Tibial artery (tissue), 4 donors: ENCODE measurements around the gene ACE.

ENCODE experiments used
- DNase-seq, 2 donors: peaks; one replicate each; pipeline ENCODE4 v3.0.0-alpha.2; 2019
- H3K27ac ChIP-seq, 2 donors: fragments of 200-600 bp; sonication (generic) in 1 of 2; 1 replicate in 1 of 2; 2 replicates in 1 of 2; pipeline ENCODE4 v1.5.1; 2018 to 2019; ENCODE audit warnings: mild to moderate bottlenecking in 1 of 2
- H3K27me3 ChIP-seq, 2 donors: fragments of 200-600 bp; sonication (generic) in 1 of 2; one replicate each; pipeline versions ENCODE4 v1.5.1 to v1.6.0; 2016 to 2019
- H3K36me3 ChIP-seq, 3 donors: fragments of 200-600 bp; sonication (generic) in 2 of 3; one replicate each; pipeline ENCODE4 v1.5.1; 2016 to 2019; ENCODE audit warnings: mild to moderate bottlenecking in 2 of 3
- H3K4me1 ChIP-seq, 4 donors: fragments of 200-600 bp; sonication (generic) in 2 of 4; 1 replicate in 3 of 4; 2 replicates in 1 of 4; pipeline ENCODE4 v1.5.1; 2016 to 2019
- H3K4me3 ChIP-seq, 2 donors: fragments of 200-600 bp; sonication (generic) in 1 of 2; 1 replicate in 1 of 2; 2 replicates in 1 of 2; pipeline ENCODE4 v1.5.1; 2018 to 2019; ENCODE audit warnings: mild to moderate bottlenecking in 2 of 2
- H3K9me3 ChIP-seq, 3 donors: fragments of 200-600 bp; sonication (generic) in 1 of 3; one replicate each; pipeline ENCODE4 v1.5.1; 2016 to 2019
- intact Hi-C: fragments of 100-400 bp; cut with DNase I; formaldehyde crosslinking; loops from one replicate; pipeline ENCODE4 v1.15.0; 2023; ENCODE audit warnings: low total_unique reads
- TF ChIP-seq, protein P1 (sequence below), 2 experiments: fragments of 200-600 bp in 1 of 2; fragments of 450-650 bp in 1 of 2; IDR thresholded peaks; one replicate each; pipeline ENCODE4 v1.5.1; 2017 to 2019; ENCODE audit warnings: antibody characterized with exemption in 2 of 2, mild to moderate bottlenecking in 1 of 2, moderate library complexity in 1 of 2

The ACE gene

DNA sequence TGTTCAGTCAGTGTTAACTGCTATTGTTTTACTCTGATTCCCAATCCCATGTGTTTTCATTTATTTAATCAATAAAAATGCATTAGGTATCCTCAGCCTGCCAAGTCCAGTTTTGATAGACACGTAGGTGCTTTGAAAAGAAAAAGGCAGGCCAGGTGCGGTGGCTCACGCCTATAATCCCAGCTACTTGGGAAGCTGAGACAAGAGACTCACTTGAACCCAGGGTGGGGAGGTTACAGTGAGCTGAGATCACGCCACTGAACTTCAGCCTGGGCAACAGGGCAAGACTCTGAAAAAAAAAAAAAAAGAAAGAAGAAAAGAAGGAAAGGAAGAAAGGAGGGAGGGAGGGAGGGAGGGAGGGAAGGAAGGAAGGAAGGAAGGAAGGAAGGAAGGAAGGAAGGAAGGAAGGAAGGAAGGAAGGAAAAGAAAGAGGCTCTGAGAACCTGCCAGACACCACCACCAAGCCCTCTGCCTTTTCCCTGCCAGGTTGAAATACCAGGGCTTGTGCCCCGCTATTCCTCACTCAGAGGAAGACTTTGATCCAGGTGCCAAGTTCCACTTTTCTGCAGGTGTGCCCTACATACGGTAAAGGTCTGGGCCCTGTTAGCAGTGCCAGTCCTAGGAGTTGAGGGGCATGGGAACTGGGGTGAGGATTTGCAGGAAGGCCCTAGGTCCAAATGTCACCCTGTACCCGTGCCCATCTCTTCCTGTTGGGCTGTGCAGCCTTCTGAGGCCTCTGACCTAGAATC is 36.2 kb downstream of the ACE start:
- H3K9me3 ChIP-seq = no peaks in the 10 kb centered on the region
- no peak for DNase-seq
- H3K4me3 ChIP-seq = no peak overlapping the region
- no peaks in the 10 kb centered on the region for H3K36me3 ChIP-seq
- intact Hi-C loops = no loop called here
- TF ChIP-seq, protein P1, sequence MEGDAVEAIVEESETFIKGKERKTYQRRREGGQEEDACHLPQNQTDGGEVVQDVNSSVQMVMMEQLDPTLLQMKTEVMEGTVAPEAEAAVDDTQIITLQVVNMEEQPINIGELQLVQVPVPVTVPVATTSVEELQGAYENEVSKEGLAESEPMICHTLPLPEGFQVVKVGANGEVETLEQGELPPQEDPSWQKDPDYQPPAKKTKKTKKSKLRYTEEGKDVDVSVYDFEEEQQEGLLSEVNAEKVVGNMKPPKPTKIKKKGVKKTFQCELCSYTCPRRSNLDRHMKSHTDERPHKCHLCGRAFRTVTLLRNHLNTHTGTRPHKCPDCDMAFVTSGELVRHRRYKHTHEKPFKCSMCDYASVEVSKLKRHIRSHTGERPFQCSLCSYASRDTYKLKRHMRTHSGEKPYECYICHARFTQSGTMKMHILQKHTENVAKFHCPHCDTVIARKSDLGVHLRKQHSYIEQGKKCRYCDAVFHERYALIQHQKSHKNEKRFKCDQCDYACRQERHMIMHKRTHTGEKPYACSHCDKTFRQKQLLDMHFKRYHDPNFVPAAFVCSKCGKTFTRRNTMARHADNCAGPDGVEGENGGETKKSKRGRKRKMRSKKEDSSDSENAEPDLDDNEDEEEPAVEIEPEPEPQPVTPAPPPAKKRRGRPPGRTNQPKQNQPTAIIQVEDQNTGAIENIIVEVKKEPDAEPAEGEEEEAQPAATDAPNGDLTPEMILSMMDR (IDR thresholded peaks at IDR 0.05) = no peak
- H3K4me1 ChIP-seq = no peaks in the 10 kb centered on the region
- H3K27me3 ChIP-seq = peaks cover 0 to 14% of the 10 kb centered on the region in 2 donors
- no peak overlapping the region for H3K27ac ChIP-seq

DNA sequence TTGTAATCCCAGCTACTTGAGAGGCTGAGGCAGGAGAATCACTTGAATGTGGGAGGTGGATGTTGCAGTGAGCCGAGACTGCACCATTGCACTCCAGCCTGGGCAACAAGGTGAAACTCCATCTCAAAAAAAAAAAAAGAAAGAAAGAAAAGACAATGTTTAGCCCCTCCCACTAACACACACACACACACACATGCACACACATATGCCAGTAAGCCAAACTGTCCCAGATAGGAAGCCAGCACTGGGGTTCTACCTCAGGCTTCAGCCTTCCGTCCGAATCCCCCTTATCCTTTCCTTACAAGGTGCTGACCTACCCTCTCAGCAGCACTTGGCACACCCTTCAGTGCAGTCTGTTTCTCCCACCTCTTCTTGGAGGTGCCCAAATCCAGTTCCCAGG is 37.6 kb downstream of the ACE start:
- no peak for DNase-seq
- H3K4me3 ChIP-seq = no peak overlapping the region
- H3K36me3 ChIP-seq = no peaks in the 10 kb centered on the region
- H3K27ac ChIP-seq = no peak overlapping the region
- TF ChIP-seq, protein P1 (IDR thresholded peaks at IDR 0.05) = no peak
- no peaks in the 10 kb centered on the region for H3K9me3 ChIP-seq
- no peaks in the 10 kb centered on the region for H3K4me1 ChIP-seq
- H3K27me3 ChIP-seq = peaks cover 0 to 14% of the 10 kb centered on the region in 2 donors
- intact Hi-C loops = no loop called here

DNA sequence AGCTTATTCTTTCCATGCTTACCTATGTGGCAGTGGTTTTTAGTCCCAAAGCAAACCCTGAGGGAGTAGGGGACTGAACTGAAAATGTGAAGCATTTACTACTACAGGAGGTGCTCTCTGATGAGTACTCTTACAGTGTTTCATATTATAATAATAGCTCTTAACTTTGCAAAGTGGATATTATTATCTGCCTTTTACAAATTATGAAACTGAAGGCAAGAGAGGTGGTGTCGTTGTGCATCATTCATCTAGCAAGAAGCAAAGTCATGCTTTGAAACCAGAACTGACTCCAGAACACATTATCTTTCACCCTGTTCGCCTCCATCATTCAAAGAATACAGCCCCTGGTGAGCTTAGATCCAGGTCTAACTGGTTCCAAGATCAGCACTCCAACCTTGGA is 38.1 kb downstream of the ACE start:
- Histone ChIP-seq H3K4me3 (no peak overlapping the region), H3K36me3 (no peaks in the 10 kb centered on the region), H3K9me3 (no peaks in the 10 kb centered on the region), H3K4me1 (no peaks in the 10 kb centered on the region), H3K27ac (no peak overlapping the region), H3K27me3 (peaks cover 0 to 16% of the 10 kb centered on the region in 2 donors)
- DNase-seq = no peak
- TF ChIP-seq, protein P1 (IDR thresholded peaks at IDR 0.05) = no peak
- intact Hi-C loops = no loop called here

DNA sequence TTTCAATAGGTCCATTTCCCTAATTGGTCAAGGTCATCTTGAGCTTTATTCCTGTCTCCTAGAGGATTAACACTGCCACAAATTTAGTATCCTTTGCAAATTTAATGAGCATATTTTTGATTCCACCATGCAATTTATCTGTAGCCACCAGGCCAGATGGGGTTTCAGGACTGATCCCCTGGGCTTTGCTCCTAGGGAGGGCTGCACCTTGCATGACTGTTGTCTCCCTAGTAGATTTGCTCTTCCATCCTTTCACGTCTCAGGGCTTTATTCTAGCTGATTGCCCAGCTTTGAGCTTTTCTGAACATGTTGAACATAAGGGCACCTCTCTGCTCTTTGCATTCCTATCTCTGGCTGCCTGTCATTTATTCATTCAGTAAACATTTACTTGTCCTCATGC is 38.6 kb downstream of the ACE start:
- no peaks in the 10 kb centered on the region for H3K36me3 ChIP-seq
- DNase-seq = no peak
- no peaks in the 10 kb centered on the region for H3K4me1 ChIP-seq
- TF ChIP-seq, protein P1 (IDR thresholded peaks at IDR 0.05) = no peak
- no peak overlapping the region for H3K4me3 ChIP-seq
- intact Hi-C loops = no loop called here
- peaks cover 0 to 16% of the 10 kb centered on the region in 2 donors for H3K27me3 ChIP-seq
- H3K27ac ChIP-seq = no peak overlapping the region
- H3K9me3 ChIP-seq = no peaks in the 10 kb centered on the region

DNA sequence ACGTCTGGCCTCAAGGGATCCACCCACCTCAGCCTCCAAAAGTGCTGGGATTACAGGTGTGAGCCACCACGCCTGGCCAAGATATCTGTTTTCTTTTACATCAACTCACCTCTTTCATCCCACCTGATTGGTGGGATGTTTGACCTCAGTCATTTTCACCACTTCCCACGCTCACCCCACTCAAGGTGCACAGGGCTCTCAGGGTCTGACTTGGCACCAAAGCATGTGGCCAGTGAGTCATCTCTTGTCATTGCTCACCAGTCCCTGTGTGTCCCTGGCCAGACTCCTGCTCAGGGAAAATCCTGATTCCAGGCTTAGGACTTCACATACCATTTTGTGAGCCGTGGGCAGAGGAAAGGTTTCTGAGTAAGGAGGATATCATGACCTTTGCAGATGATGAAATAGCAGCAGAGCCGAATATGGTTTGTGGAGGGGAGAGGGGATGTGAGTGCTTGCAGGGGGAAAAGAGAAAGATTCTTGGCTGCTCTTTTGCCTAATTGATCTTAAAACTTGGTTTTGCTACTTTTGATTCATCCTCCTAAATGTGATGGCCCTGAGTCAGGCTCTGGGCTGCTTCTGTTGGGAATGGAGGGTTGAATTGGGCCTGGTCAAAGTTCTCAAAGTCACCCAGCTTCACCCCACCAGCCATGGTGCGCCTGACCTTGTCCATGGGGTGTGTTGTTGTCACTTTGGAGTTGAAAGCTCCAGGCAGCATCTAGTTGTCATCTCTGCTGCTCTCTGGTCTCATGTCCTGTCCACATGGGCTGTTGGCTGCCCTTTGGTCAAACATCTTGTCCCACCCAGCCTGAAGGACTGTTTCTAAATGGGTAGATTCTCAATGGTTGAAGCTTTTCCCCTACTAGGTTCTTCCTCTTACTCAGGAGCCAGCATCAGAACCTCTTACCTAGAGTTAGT is 40.3 kb downstream of the ACE start:
- Histone ChIP-seq H3K27me3 (peaks cover 0 to 16% of the 10 kb centered on the region in 2 donors), H3K27ac (no peak overlapping the region), H3K4me3 (no peak overlapping the region), H3K4me1 (no peaks in the 10 kb centered on the region), H3K9me3 (no peaks in the 10 kb centered on the region), H3K36me3 (no peaks in the 10 kb centered on the region)
- intact Hi-C loops = no loop called here
- TF ChIP-seq, protein P1 (IDR thresholded peaks at IDR 0.05) = no peak
- no peak for DNase-seq
